ENCODE results near the gene PCDHGA9.
"Not testable (repeated sequence)": the region's sequence is repeated elsewhere in the genome, so short reads cannot be mapped to it uniquely, and the experiment has no call there.

The PCDHGA9 gene

DNA sequence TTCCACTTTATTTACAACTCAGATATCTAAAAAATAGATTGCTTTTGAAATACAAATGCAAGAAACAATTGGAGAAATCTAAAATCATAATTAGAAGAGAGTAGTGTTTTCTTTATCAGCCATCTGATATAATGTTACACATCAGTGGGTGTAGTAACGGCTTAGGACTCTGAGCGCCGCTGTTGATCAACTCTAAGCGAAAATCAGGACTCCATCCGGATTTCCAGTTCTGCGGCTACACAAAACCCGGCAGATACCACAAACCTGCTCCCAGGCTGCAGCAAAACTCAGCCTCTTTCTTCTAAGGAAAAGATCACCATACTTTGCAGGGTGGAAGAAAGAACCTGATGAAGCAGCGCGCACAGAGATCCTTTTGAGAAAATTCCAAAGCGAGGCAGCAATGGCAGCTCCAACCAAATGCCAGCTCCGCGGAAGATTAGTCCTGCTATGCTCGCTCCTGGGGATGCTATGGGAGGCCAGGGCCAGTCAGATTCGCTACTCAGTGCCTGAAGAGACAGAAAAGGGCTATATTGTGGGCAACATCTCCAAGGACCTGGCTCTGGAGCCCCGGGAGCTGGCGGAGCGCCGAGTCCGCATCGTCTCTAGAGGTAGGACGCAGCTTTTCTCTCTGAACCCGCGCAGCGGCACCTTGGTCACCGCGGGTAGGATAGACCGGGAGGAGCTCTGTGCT lies at the start of gene PCDHGA9:
TSS of gene PCDHGA9 (plus strand) at position 226 of the 691 bp plus-strand sequence. CDS start at position 401, 175 bp downstream.
- DNase-seq, result no peak

DNA sequence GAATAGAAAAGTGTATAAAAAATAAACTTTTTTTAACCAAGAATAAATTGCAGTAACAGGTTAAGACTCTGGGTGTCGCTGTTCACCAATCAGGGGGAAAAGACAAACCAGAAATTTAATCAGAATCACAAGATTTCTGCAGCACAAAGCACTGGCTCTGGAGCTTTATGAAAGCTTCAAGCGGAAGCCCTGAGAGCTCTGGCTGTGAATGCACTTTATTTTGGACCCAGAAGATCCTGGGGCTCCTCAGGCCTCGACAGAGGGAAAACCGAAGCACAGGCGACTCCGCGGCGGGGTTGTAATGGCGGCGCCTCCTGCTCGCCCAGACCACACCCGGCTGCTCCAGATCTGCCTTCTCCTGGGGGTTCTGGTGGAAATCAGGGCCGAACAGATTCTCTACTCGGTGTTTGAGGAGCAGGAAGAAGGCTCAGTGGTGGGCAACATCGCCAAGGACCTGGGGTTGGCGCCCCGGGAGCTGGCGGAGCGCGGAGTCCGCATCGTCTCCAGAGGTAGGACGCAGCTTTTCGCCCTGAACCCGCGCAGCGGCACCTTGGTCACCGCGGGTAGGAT lies 47.6 kb upstream of the PCDHGA9 start, which contains the start of gene PCDHGA4:
TSS of gene PCDHGA4 (plus strand) at position 122 of the 570 bp plus-strand sequence. CDS start at position 209, 87 bp downstream.
- DNase-seq, result no peak

DNA sequence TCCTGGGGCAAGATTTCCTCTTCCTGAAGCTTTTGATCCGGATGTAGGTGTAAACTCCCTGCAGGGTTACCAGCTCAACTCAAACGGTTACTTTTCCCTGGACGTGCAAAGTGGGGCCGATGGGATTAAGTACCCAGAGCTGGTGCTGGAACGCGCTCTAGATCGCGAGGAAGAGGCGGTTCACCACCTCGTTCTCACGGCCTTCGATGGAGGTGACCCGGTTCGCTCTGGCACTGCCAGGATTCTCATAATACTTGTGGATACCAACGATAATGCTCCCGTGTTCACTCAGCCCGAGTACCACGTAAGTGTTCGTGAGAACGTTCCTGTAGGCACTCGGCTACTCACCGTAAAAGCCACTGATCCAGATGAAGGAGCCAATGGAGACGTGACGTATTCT lies 46.9 kb upstream of the PCDHGA9 start:
- DNase-seq, result no peak

DNA sequence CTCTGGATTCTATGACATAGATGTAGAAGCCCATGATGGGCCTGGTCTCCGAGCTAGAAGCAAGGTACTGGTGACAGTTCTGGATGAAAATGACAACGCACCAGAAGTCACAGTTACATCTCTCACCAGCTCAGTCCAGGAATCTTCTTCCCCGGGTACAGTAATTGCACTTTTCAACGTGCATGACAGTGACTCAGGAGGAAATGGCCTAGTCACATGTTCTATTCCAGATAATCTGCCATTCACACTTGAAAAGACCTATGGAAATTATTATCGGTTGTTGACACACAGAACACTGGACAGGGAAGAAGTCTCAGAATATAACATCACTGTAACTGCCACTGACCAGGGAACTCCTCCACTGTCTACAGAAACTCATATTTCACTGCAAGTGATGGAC lies 46.4 kb upstream of the PCDHGA9 start:
- no peak for DNase-seq

DNA sequence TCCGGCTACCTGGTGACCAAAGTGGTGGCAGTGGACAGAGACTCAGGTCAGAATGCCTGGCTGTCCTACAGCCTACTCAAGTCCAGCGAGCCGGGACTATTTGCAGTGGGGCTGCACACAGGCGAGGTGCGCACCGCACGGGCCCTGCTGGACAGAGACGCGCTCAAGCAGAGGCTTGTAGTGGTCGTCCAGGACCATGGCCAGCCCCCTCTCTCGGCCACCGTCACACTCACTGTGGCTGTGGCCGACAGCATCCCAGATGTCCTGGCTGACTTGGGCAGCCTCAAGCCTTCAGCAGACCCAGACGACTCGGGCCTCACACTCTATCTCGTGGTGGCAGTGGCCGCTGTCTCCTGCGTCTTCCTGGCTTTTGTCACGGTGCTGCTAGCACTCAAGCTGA lies 45.6 kb upstream of the PCDHGA9 start:
- no peak for DNase-seq

DNA sequence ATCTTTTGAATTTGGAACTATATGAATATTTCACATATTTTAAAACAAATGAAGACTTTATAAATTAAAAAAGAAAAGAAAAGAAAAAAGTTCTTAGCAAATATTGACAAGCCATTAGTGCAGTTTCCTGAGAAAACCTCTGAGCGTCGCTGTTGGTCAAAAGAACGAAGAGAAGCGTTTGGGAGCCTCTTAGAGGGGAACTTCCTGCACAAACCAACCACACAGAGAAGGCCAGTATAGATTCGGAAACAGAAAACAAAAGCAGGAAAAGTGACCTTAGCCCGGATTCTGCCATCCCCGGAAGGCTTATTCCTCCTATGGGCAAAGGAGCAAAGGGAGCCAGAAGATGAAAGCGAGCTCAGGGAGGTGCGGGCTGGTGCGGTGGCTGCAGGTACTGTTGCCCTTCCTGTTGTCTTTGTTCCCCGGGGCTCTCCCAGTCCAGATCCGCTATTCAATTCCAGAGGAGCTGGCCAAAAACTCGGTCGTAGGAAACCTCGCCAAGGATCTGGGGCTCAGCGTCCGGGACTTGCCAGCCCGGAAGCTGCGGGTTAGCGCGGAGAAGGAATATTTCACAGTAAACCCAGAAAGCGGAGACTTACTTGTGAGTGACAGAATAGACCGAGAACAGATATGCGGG lies 42.7 kb upstream of the PCDHGA9 start, which contains the start of gene PCDHGB2:
TSS of gene PCDHGB2 (plus strand) at position 205 of the 637 bp plus-strand sequence. CDS start at position 347, 142 bp downstream.
- DNase-seq, result no peak

DNA sequence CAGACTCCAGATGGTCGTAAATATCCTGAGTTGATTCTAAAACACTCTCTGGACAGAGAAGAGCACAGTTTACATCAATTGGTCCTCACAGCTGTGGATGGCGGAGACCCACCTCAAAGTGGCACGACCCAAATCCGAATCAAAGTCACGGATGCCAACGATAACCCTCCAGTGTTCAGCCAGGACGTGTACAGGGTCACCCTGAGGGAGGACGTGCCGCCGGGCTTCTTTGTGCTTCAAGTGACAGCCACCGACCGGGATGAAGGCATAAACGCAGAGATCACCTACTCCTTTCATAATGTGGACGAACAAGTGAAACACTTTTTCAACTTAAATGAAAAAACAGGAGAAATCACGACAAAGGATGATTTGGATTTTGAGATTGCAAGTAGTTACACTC lies 41.9 kb upstream of the PCDHGA9 start:
- no peak for DNase-seq

DNA sequence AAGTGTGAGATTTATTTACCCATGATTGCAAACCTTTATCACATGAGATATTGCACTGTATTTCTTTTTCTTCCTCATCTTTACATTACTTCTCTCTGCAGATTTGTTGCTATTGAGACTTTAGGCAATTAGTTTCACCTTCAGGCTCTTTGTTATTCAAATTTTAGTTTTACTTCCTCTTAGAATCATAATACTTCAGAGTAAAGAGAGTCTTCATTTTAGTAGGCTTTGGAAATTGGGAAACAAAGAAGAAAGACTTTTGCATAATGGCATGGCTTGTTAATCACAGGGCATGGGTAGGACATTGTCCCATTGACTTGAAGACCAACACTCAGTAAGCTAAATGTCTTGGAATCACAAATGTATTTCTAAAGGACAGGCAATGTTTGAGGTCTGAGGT lies 39.9 kb upstream of the PCDHGA9 start:
- DNase-seq, result no peak

DNA sequence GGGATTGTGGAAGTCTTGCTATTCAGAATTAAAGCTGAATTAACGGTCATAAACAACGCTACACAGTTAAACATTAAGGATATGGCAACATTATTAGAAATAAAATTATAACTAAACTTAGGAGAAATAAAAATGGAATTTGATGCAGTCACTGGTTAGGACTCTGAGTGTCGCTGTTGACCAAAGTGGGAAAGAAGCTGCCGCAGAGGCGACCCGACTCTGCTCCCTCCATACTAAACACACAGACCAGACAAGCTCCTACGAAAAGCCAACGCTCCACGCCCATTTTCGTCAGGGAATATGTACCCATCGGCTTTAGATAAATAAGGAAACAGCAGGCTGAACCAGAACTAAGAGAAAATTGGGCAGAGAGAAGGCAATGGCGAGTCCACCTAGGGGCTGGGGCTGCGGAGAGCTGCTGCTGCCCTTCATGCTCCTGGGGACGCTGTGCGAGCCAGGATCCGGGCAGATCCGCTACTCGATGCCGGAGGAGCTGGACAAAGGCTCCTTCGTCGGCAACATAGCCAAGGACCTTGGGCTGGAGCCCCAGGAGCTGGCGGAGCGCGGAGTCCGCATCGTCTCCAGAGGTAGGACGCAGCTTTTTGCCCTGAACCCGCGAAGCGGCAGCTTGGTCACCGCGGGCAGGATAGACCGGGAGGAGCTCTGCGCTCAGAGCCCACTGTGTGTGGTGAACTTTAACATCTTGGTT lies 38.5 kb upstream of the PCDHGA9 start, which contains the start of gene PCDHGA5:
TSS of gene PCDHGA5 (plus strand) at position 211 of the 709 bp plus-strand sequence. CDS start at position 380, 169 bp downstream.
- no peak for DNase-seq

DNA sequence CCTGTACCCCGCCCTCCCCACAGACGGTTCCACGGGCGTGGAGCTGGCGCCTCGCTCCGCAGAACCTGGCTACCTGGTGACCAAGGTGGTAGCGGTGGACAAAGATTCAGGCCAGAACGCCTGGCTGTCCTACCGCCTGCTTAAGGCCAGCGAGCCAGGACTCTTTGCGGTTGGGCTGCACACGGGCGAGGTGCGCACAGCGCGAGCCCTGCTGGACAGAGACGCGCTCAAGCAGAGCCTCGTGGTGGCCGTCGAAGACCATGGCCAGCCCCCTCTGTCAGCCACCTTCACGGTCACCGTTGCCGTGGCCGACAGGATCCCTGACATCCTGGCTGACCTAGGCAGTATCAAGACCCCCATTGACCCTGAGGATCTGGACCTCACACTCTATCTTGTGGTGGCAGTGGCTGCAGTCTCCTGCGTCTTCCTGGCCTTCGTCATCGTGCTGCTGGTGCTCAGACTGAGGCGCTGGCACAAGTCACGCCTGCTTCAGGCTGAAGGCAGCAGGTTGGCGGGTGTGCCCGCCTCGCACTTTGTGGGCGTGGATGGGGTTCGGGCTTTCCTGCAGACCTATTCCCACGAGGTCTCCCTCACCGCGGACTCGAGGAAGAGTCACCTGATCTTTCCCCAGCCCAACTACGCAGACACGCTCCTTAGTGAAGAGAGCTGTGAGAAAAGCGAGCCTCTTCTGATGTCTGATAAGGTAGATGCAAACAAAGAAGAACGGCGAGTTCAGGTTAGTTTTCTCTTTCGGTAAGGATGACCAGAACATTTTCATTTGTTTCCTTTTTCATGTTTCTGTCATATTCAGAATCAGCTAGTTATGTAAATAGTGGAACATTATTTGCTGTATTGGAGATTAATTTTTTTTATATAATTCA lies 36.3 kb upstream of the PCDHGA9 start:
- no peak for DNase-seq

DNA sequence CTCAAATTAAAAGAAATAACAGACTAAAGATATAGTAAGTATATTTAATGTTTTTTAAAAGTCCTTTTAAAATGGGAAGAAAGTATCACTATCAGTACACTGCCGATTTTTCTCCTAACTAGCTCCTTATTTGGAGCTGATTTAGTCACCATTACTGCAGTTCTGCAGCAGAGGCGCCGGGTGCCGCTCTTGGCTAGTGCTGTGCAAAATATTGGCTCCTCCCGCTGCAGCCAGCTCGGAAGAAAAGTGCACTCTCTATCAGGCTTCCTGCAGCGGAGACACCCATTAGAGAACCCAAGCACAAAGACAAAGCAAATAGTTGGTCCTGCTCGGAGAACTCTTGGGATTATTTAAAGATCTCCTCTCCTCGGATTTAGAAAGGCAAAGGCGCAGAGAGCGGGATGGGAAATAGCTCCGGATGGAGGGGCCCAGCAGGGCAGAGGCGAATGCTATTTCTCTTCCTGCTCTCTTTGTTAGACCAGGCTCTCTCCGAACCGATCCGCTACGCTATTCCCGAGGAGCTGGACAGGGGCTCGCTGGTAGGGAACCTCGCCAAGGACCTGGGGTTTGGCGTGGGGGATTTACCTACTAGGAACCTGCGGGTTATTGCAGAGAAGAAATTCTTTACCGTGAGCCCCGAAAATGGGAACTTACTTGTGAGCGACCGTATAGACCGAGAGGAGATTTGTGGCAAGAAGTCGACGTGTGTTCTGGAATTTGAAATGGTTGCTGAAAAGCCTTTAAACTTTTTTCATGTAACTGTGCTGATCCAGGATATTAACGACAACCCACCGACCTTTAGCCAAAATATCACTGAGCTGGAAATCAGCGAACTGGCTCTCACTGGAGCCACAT lies 32.4 kb upstream of the PCDHGA9 start, which contains the start of gene PCDHGB3:
TSS of gene PCDHGB3 (plus strand) at position 249 of the 855 bp plus-strand sequence. CDS start at position 402, 153 bp downstream.
- DNase-seq, result no peak

DNA sequence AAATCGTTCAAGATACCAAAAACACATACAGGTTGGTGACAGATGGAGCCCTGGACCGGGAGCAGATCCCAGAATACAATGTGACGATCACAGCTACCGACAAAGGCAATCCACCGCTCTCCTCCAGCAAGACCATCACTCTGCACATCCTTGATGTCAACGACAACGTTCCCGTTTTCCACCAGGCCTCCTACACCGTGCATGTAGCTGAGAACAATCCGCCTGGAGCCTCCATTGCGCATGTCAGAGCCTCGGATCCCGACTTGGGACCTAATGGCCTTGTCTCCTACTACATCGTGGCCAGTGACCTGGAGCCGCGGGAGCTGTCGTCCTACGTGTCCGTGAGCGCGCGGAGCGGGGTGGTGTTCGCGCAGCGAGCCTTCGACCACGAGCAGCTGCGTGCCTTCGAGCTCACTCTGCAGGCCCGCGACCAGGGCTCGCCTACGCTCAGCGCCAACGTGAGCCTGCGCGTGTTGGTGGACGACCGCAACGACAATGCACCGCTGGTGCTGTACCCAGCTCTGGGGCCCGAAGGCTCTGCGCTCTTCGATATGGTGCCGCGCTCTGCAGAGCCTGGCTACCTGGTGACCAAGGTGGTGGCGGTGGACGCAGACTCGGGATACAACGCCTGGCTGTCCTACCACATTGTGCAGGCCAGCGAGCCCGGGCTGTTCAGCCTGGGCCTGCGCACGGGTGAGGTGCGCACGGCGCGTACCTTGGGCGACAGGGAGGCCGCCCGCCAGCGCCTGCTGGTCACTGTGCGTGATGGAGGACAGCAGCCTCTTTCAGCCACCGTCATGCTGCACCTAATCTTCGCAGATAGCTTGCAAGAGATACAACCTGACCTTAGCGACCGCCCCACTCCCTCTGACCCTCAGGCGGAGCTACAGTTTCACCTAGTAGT lies 30.8 kb upstream of the PCDHGA9 start:
- DNase-seq, result no peak

DNA sequence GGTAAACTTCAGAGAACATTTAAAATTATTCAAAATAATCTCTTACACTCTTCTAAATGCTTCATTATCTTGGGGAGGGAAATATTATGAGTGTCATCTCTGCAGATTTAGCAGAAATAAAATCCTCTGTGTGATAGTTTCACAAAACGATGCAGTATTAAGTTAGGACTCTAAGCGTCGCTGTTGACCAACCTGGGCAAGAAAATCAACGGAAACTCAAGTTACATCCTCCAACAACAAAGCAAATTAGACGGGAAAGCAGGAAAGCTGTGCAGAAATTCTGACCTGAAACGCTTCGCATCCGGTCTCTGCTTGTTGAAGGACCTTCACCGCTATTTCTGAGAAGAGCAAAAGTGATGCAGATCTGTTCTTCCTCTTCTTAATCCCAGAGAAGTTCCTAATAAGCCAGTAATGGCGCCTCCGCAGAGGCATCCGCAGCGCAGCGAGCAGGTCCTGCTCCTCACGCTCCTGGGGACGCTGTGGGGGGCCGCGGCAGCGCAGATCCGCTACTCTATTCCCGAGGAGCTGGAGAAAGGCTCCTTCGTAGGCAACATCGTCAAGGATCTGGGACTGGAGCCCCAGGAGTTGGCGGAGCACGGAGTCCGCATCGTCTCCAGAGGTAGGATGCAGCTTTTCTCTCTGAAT lies 28.8 kb upstream of the PCDHGA9 start, which contains the start of gene PCDHGA6:
TSS of gene PCDHGA6 (plus strand) at position 219 of the 645 bp plus-strand sequence. CDS start at position 412, 193 bp downstream.
- no peak for DNase-seq

DNA sequence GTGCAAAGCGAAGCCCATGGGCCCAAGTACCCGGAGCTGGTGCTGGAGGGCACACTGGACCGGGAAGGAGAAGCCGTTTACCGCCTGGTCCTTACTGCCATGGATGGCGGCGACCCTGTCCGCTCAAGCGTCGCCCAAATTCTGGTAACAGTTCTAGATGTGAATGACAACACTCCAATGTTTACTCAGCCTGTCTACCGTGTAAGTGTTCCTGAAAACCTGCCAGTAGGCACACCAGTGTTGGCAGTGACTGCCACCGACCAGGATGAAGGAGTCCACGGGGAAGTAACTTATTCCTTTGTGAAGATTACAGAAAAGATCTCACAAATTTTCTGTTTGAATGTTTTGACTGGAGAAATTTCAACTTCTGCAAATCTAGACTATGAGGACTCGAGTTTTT lies 28.0 kb upstream of the PCDHGA9 start:
- DNase-seq, result no peak

DNA sequence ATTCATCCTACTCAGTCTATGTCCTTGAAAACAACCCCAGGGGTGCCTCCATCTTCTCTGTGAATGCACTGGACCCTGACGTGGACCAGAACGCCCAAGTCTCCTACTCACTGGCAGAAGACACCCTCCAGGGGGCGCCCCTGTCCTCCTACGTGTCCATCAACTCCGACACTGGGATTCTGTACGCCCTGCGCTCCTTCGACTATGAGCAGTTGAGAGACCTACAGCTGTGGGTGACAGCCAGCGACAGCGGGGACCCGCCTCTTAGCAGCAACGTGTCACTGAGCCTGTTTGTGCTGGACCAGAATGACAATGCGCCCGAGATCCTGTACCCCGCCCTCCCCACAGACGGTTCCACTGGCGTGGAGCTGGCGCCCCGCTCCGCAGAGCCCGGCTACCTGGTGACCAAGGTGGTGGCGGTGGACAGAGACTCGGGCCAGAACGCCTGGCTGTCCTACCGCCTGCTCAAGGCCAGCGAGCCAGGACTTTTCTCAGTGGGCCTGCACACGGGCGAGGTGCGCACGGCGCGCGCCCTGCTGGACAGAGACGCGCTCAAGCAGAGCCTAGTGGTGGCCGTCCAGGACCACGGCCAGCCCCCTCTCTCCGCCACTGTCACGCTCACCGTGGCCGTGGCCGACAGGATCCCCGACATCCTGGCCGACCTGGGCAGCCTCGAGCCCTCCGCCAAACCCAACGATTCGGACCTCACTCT lies 27.0 kb upstream of the PCDHGA9 start:
- not testable (repeated sequence) for DNase-seq

DNA sequence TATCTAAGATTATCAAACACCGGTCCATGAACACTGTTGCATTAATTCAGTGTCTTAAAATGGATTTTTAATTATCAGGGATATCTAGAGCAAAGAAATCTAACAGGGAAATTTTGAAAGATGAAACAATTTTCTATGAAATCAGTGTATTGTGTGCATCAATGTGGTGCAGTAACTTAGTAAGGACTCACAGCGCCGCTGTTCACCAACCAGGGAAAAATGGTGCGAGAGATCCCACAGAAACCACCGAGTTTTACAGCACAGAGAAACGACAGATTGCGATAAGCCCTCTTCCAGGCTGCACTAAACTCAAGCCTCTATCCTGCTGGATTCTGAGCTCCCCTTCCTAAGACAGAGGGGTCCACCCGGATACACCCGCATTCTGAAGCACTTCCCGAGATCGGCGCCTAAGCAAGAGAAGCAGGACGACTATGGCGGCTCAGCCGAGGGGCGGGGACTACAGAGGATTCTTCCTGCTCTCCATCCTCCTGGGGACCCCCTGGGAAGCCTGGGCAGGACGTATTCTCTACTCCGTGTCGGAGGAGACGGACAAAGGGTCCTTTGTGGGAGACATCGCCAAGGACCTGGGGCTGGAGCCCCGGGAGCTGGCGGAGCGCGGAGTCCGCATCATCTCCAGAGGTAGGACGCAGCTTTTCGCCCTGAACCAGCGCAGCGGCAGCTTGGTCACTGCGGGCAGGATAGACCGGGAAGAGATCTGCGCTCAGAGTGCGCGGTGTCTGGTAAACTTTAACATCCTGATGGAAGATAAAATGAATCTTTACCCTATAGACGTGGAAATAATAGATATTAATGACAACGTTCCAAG lies 19.9 kb upstream of the PCDHGA9 start, which contains the start of gene PCDHGA7:
TSS of gene PCDHGA7 (plus strand) at position 274 of the 826 bp plus-strand sequence. CDS start at position 432, 158 bp downstream.
- DNase-seq, result no peak

DNA sequence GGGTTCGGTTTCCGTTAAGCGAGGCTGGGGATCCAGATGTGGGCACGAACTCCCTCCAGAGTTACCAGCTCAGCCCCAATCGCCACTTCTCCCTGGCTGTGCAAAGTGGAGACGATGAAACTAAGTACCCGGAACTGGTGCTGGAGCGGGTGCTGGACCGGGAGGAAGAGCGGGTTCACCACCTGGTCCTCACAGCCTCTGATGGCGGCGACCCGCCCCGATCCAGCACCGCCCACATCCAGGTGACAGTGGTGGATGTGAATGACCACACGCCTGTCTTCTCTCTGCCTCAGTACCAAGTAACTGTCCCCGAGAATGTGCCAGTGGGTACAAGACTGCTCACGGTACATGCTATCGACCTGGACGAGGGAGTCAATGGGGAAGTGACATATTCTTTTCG lies 19.2 kb upstream of the PCDHGA9 start:
- no peak for DNase-seq
